HepG2 (cell line): ENCODE measurements around the gene ADGRL3. TPM values are rescaled to one million over a fixed set of nuclear protein-coding genes. Genes with fewer than 3 reads are reported as not detected.

Experiments used
- ATAC-seq: fragments of 200-7000 bp; cut with Tn5 transposase; 3 replicates; pipeline ENCODE4 v1.9.1; 2020; ENCODE audit warnings: mild to moderate bottlenecking, moderate library complexity
- BruUV-seq: library from RNA; stranded (reverse); fragments of 400-500 nt; replicated peaks from 2 replicates; lab custom pipeline; 2021; lab: Mats Ljungman, UMichigan
- CTCF ChIA-PET: fragments of 300-600 bp; formaldehyde crosslinking; extraction: SDS; loops from one replicate; lab custom pipeline; 2021; ENCODE audit warnings: low total read pairs, inconsistent platforms, low intra/inter-chr PET ratio; lab: Yijun Ruan, JAX
- POLR2A ChIA-PET: fragments of 350-600 bp; sonication (Branson Sonifier 250); formaldehyde crosslinking; loops from one replicate; lab custom pipeline; 2020; ENCODE audit warnings: antibody characterized with exemption, inconsistent platforms; lab: Yijun Ruan, JAX
- DNase-seq: peaks from one replicate; pipeline ENCODE4 v3.0.0-alpha.2; 2015; ENCODE audit warnings: low spot score
- FAIRE-seq: peaks from 3 replicates; lab custom pipeline; 2011; peaks lifted over from hg19 to GRCh38; lab: Jason Lieb, UNC
- H2AFZ ChIP-seq: one replicate; pipeline ENCODE4 v1.6.1; 2011; ENCODE audit warnings: low read length, inconsistent platforms
- H3K27ac ChIP-seq: fragments of 300-600 bp; 3 replicates; pipeline ENCODE4 v1.8.0; 2011; ENCODE audit warnings: mixed run types, mild to moderate bottlenecking, mixed read lengths, low read length, inconsistent platforms; ENCODE audit not compliant: insufficient read depth; ENCODE audit errors: extremely low read length
- H3K27me3 ChIP-seq, 2 experiments: fragments of 200-600 bp in 1 of 2; 2 replicates in 1 of 2; 3 replicates in 1 of 2; pipeline versions ENCODE4 v1.6.0 to v1.8.0; 2011; ENCODE audit warnings: low read length in 2 of 2, mild to moderate bottlenecking in 2 of 2, moderate library complexity in 2 of 2, inconsistent platforms in 1 of 2; ENCODE audit not compliant: insufficient read depth in 2 of 2, control insufficient read depth in 1 of 2
- H3K36me3 ChIP-seq, 2 experiments: fragments of 200-600 bp in 1 of 2; replicated peaks in 1 of 2; 2 replicates in 1 of 2; 3 replicates in 1 of 2; pipeline versions ENCODE4 v1.5.1 to v1.8.0; 2011; ENCODE audit warnings: low read length in 2 of 2, inconsistent platforms in 1 of 2; ENCODE audit not compliant: insufficient read depth in 2 of 2, control insufficient read depth in 1 of 2
- H3K4me1 ChIP-seq: 2 replicates; pipeline ENCODE4 v1.5.1; 2012; ENCODE audit warnings: low read length, inconsistent platforms; ENCODE audit not compliant: insufficient read depth
- H3K4me2 ChIP-seq: 2 replicates; pipeline ENCODE4 v1.6.0; 2011; ENCODE audit warnings: low read depth, low read length, inconsistent platforms
- H3K4me3 ChIP-seq, 3 experiments: fragments of 200-600 bp in 1 of 3; sonication (generic), shearing (Covaris generic) in 1 of 3; replicated peaks in 1 of 3; 2 replicates each; pipeline ENCODE4 v1.5.1; 2011 to 2016; ENCODE audit warnings: low read length in 3 of 3, inconsistent platforms in 2 of 3, low read depth in 2 of 3, mild to moderate bottlenecking in 2 of 3, control low read depth in 1 of 3, mixed read lengths in 1 of 3; ENCODE audit not compliant: insufficient read depth in 1 of 3
- H3K79me2 ChIP-seq: one replicate; pipeline ENCODE4 v1.6.1; 2011; ENCODE audit warnings: low read length, inconsistent platforms; ENCODE audit not compliant: insufficient read depth
- H3K9ac ChIP-seq: 2 replicates; pipeline ENCODE4 v1.6.0; 2011; ENCODE audit warnings: mild to moderate bottlenecking, low read depth, low read length, inconsistent platforms; ENCODE audit not compliant: insufficient read depth
- H3K9me3 ChIP-seq: 2 replicates; pipeline ENCODE4 v1.5.1; 2012; ENCODE audit warnings: mild to moderate bottlenecking, low read length
- H4K20me1 ChIP-seq: 2 replicates; pipeline ENCODE4 v1.6.0; 2011; ENCODE audit warnings: inconsistent platforms, mild to moderate bottlenecking, low read length, moderate library complexity; ENCODE audit not compliant: insufficient read depth
- CBFB ChIP-seq: sonication (generic); formaldehyde crosslinking; IDR thresholded peaks from 2 replicates; pipeline ENCODE4 v1.4.0; 2020; ENCODE audit warnings: missing genetic modification reagents
- KDM6A ChIP-seq: IDR thresholded peaks from 2 replicates; pipeline ENCODE4 v1.6.1; 2016; ENCODE audit warnings: low read depth
- NBN ChIP-seq: fragments of 450-650 bp; conservative IDR thresholded peaks from 2 replicates; pipeline ENCODE4 v1.6.1; 2017
- SOX6 ChIP-seq, 2 experiments: fragments of 450-650 bp in 1 of 2; sonication (generic) in 1 of 2; formaldehyde crosslinking in 1 of 2; IDR thresholded peaks; 2 replicates each; pipeline versions ENCODE4 v1.4.0 to v1.6.1; 2017 to 2020; ENCODE audit warnings: antibody characterized with exemption in 1 of 2, mild to moderate bottlenecking in 1 of 2, missing genetic modification reagents in 1 of 2
- TGIF2 ChIP-seq: IDR thresholded peaks from 2 replicates; pipeline ENCODE4 v1.6.1; 2016; ENCODE audit warnings: control low read depth, missing compliant biosample characterization
- ZNF33A ChIP-seq: sonication (generic); formaldehyde crosslinking; IDR thresholded peaks from 2 replicates; pipeline ENCODE4 v1.5.1; 2020; ENCODE audit warnings: missing genetic modification reagents, mild to moderate bottlenecking, moderate library complexity, borderline replicate concordance
- ZNF33B ChIP-seq: sonication (generic); formaldehyde crosslinking; IDR thresholded peaks from 2 replicates; pipeline ENCODE4 v1.5.1; 2020; ENCODE audit warnings: mild to moderate bottlenecking, missing genetic modification reagents
- ZNF407 ChIP-seq: sonication (generic); formaldehyde crosslinking; IDR thresholded peaks from one replicate; pipeline ENCODE4 v1.5.1; 2020; ENCODE audit warnings: mild to moderate bottlenecking, missing genetic modification reagents; ENCODE audit errors: not compliant biosample characterization
- ZNF577 ChIP-seq: sonication (generic); formaldehyde crosslinking; IDR thresholded peaks from 2 replicates; pipeline ENCODE4 v1.4.0; 2020; ENCODE audit warnings: mild to moderate bottlenecking, low read depth, missing genetic modification reagents, borderline replicate concordance
- ZNF629 ChIP-seq: sonication (generic); formaldehyde crosslinking; conservative IDR thresholded peaks from 2 replicates; pipeline ENCODE4 v1.5.0; 2020; ENCODE audit warnings: missing genetic modification reagents
- ZNF720 ChIP-seq: sonication (generic); formaldehyde crosslinking; IDR thresholded peaks from 2 replicates; pipeline ENCODE4 v1.4.0; 2020; ENCODE audit warnings: missing genetic modification reagents
- ZUFSP ChIP-seq: sonication (generic); formaldehyde crosslinking; IDR thresholded peaks from 2 replicates; pipeline ENCODE4 v1.9.0; 2021; ENCODE audit warnings: missing genetic modification reagents, mild to moderate bottlenecking, borderline replicate concordance
- WGBS: methylation state at CpG from one replicate; pipeline ENCODE4 v1.1.6; 2017; ENCODE audit warnings: low lambda C conversion rate; 5-methylcytosine and 5-hydroxymethylcytosine counted together
- in situ Hi-C: cut with HindIII; loops from 2 replicates; pipeline ENCODE4 v1.10.0; 2017; ENCODE audit warnings: low pct_unique_long_range_greater_than_20kb; ENCODE audit not compliant: extremely low pct_ligation_motif_present
- intact Hi-C: fragments of 100-400 bp; cut with micrococcal nuclease; formaldehyde crosslinking; loops from one replicate; pipeline ENCODE4 v1.10.0; 2022; ENCODE audit not compliant: unreplicated experiment
- polyA plus RNA-seq, 8 experiments: library from polyadenylated mRNA; depleted of rRNA in 3 of 8; stranded (reverse) in 7 of 8; unstranded in 1 of 8; fragments of >200 nt; fragmentation: Illumina TruSeq in 4 of 8; extraction: Trizol in 4 of 8; gene quantifications; 2 replicates each; pipeline versions ENCODE4 v1.2.1 to v1.2.3, GENCODE V29; 2011 to 2016; ENCODE audit warnings: low read depth in 4 of 8, missing spikeins in 1 of 8, mixed read lengths in 1 of 8; ENCODE audit not compliant: insufficient read depth in 1 of 8
- total RNA-seq, 5 experiments: library from RNA; depleted of rRNA; stranded (reverse); fragments of >200 nt; fragmentation: Illumina TruSeq; extraction: Trizol; gene quantifications; 2 replicates each; pipeline ENCODE4 v1.2.3, GENCODE V29; 2016; ENCODE audit warnings: low read depth in 1 of 5

The ADGRL3 gene
- total and polyA plus RNA-seq, 2 of the 13 experiments (the other 11 are each of a cell fraction or from before 2014, with no cell fraction given) = 0.04 to 0.05 TPM

- 50% methylated on average over 4 of the region's 5 CpGs for WGBS
- TF ChIP-seq ZNF577 (CRISPR knock-in tag) (no peak), CBFB (CRISPR knock-in tag) (no peak), ZNF33B (CRISPR knock-in tag) (no peak), NBN (no peak), ZNF407 (CRISPR knock-in tag) (no peak), KDM6A (CRISPR knock-in tag) (no peak), ZNF629 (CRISPR knock-in tag) (no peak), ZNF720 (CRISPR knock-in tag) (no peak), ZUFSP (CRISPR knock-in tag) (no peak), TGIF2 (CRISPR knock-in tag) (no peak), ZNF33A (CRISPR knock-in tag) (no peak), SOX6 (IDR thresholded peaks at IDR 0.05) (no peak), SOX6 (CRISPR knock-in tag; IDR thresholded peaks at IDR 0.05) (no peak)
- Histone ChIP-seq H3K4me3 (no peak overlapping the region), H3K9me3 (no peaks in the 10 kb centered on the region), H3K36me3 (no peaks in the 10 kb centered on the region), H3K79me2 (no peaks in the 10 kb centered on the region), H4K20me1 (no peaks in the 10 kb centered on the region), H3K4me1 (no peaks in the 10 kb centered on the region), H3K27me3 (no peaks in the 10 kb centered on the region), H3K9ac (no peak overlapping the region), H3K27ac (no peak overlapping the region), H2AFZ (no peak overlapping the region), H3K4me2 (no peak overlapping the region)
- DNase-seq (no peak), FAIRE-seq (no peak), ATAC-seq (no peak)
- CTCF ChIA-PET = no interaction called here
- in situ Hi-C loops = no loop called here
- no TSS peak for BruUV-seq
- POLR2A ChIA-PET = no interaction called here
- intact Hi-C loops = no loop called here
Observed at GRCh38 chr4:61662362-61662761, 462.2 kb downstream of the ADGRL3 start.
